HepG2 (cell line): ENCODE data around the gene UBAP2L. TPM values are rescaled to one million over a fixed set of nuclear protein-coding genes. Genes with fewer than 3 reads are reported as not detected.
A peak's percentile ranks its signal among the peaks of the same experiment; 100 is the strongest.

Experiments
- CC2D1A ChIP-seq: sonication (generic); formaldehyde crosslinking; IDR thresholded peaks from 2 replicates; pipeline ENCODE4 v1.8.1; 2023; ENCODE audit warnings: mild to moderate bottlenecking, missing genetic modification reagents
- E2F1 ChIP-seq: sonication (generic); formaldehyde crosslinking; IDR thresholded peaks from 2 replicates; pipeline ENCODE4 v1.5.0; 2020; ENCODE audit warnings: missing genetic modification reagents
- HBP1 ChIP-seq: IDR thresholded peaks from 2 replicates; pipeline ENCODE4 v1.6.1; 2016; ENCODE audit warnings: low read depth, control low read depth
- HOXA5 ChIP-seq: sonication (generic); formaldehyde crosslinking; IDR thresholded peaks from 2 replicates; pipeline ENCODE4 v1.4.0; 2020; ENCODE audit warnings: missing genetic modification reagents
- JUN ChIP-seq: sonication (generic); formaldehyde crosslinking; IDR thresholded peaks from 2 replicates; pipeline ENCODE4 v1.4.0; 2020; ENCODE audit warnings: mild to moderate bottlenecking, missing genetic modification reagents
- KLF13 ChIP-seq: sonication (generic); formaldehyde crosslinking; IDR thresholded peaks from 2 replicates; pipeline ENCODE4 v1.4.0; 2020; ENCODE audit warnings: mild to moderate bottlenecking, missing genetic modification reagents
- KLF6 ChIP-seq: IDR thresholded peaks from 2 replicates; pipeline ENCODE4 v1.8.0; 2016; ENCODE audit warnings: missing biosample characterization, missing genetic modification reagents
- MAFK ChIP-seq, 2 experiments: IDR thresholded peaks in 1 of 2; conservative IDR thresholded peaks in 1 of 2; 2 replicates each; pipeline ENCODE4 v1.6.1; 2011; ENCODE audit warnings: improper control_type of control experiment in 2 of 2, low read length in 2 of 2
- MXI1 ChIP-seq: IDR thresholded peaks from 3 replicates; pipeline ENCODE4 v1.6.1; 2012; ENCODE audit warnings: low read depth, low read length, inconsistent platforms, borderline replicate concordance
- NR1H2 ChIP-seq: sonication (generic); formaldehyde crosslinking; IDR thresholded peaks from 2 replicates; pipeline ENCODE4 v1.8.1; 2022; ENCODE audit warnings: low read depth, missing genetic modification reagents, borderline replicate concordance
- RARA ChIP-seq: IDR thresholded peaks from 2 replicates; pipeline ENCODE4 v1.6.1; 2016; ENCODE audit warnings: missing genetic modification reagents, missing compliant biosample characterization
- SUZ12 ChIP-seq: fragments of 150-350 bp; IDR thresholded peaks from 2 replicates; pipeline ENCODE4 v1.6.1; 2014; ENCODE audit warnings: low read depth, low read length
- ZBTB1 ChIP-seq: sonication (generic); formaldehyde crosslinking; IDR thresholded peaks from 2 replicates; pipeline ENCODE4 v1.4.0; 2020; ENCODE audit warnings: missing genetic modification reagents, borderline replicate concordance
- ZNF205 ChIP-seq: IDR thresholded peaks from 2 replicates; pipeline ENCODE4 v1.6.1; 2018; ENCODE audit warnings: missing biosample characterization, missing genetic modification reagents
- ZNF280B ChIP-seq: sonication (generic); formaldehyde crosslinking; IDR thresholded peaks from 2 replicates; pipeline ENCODE4 v1.5.0; 2020; ENCODE audit warnings: missing genetic modification reagents, mild to moderate bottlenecking, borderline replicate concordance
- ZNF407 ChIP-seq: sonication (generic); formaldehyde crosslinking; IDR thresholded peaks from one replicate; pipeline ENCODE4 v1.5.1; 2020; ENCODE audit warnings: mild to moderate bottlenecking, missing genetic modification reagents; ENCODE audit errors: not compliant biosample characterization
- polyA plus RNA-seq, 8 experiments: library from polyadenylated mRNA; depleted of rRNA in 3 of 8; stranded (reverse) in 7 of 8; unstranded in 1 of 8; fragments of >200 nt; fragmentation: Illumina TruSeq in 4 of 8; extraction: Trizol in 4 of 8; gene quantifications; 2 replicates each; pipeline versions ENCODE4 v1.2.1 to v1.2.3, GENCODE V29; 2011 to 2016; ENCODE audit warnings: low read depth in 4 of 8, missing spikeins in 1 of 8, mixed read lengths in 1 of 8; ENCODE audit not compliant: insufficient read depth in 1 of 8
- total RNA-seq, 5 experiments: library from RNA; depleted of rRNA; stranded (reverse); fragments of >200 nt; fragmentation: Illumina TruSeq; extraction: Trizol; gene quantifications; 2 replicates each; pipeline ENCODE4 v1.2.3, GENCODE V29; 2016; ENCODE audit warnings: low read depth in 1 of 5

The UBAP2L gene
- total and polyA plus RNA-seq, 2 of the 13 experiments (the other 11 are each of a cell fraction or from before 2014, with no cell fraction given): 74.2 to 159 TPM

- TF ChIP-seq NR1H2 (0 out of 2 replicates have a peak, but pooled peaks have one; percentile 73), ZNF280B (CRISPR knock-in tag) (peak; percentile 84), E2F1 (CRISPR knock-in tag) (peak; percentile 97), CC2D1A (CRISPR knock-in tag) (no peak), ZNF407 (peak; percentile 19), KLF6 (CRISPR knock-in tag) (peak; percentile 61; the same call in 1 of the 2 replicates), HOXA5 (peak; percentile 65; the same call in 1 of the 2 replicates), JUN (no peak), ZBTB1 (CRISPR knock-in tag) (0 out of 2 replicates have a peak, but pooled peaks have one; percentile 69), RARA (CRISPR knock-in tag) (peak; percentile 47), ZNF205 (CRISPR knock-in tag) (peak; percentile 81), MXI1 (peak; percentile 82; the same call in 1 of the 3 replicates), KLF13 (CRISPR knock-in tag) (no peak), HBP1 (peak; percentile 82; the same call in 1 of the 2 replicates), MAFK (conservative IDR thresholded peaks at IDR 0.05 in 1 of 2, IDR thresholded peaks at IDR 0.05 in 1 of 2; ENCODE audit: low read length in 2 of 2) (no peak), SUZ12 (no peak)
Observed at GRCh38 chr1:154183046-154183915, 37.5 kb upstream of the UBAP2L start (continued).
